Right renal pelvis (tissue), 4 donors: ENCODE results near the gene CLRN2. TPM values are rescaled to one million over a fixed set of nuclear protein-coding genes. Genes with fewer than 3 reads are reported as not detected.
A peak's percentile ranks its signal among the peaks of the same experiment; 100 is the strongest.

Source experiments
- DNase-seq, 4 donors: peaks; one replicate each; pipeline ENCODE4 v3.0.0-alpha.2; 2013; ENCODE audit warnings: low read depth in 4 of 4, low spot score in 3 of 4, missing footprints in 1 of 4
- polyA plus RNA-seq, 4 donors: library from polyadenylated mRNA; unstranded; fragments of 120-200 nt; gene quantifications; one replicate each; pipeline ENCODE4 v1.2.1, GENCODE V29; 2013; ENCODE audit not compliant: insufficient read length in 4 of 4

CLRN2 gene, protein sequence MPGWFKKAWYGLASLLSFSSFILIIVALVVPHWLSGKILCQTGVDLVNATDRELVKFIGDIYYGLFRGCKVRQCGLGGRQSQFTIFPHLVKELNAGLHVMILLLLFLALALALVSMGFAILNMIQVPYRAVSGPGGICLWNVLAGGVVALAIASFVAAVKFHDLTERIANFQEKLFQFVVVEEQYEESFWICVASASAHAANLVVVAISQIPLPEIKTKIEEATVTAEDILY
- not detected for polyA plus RNA-seq

DNA sequence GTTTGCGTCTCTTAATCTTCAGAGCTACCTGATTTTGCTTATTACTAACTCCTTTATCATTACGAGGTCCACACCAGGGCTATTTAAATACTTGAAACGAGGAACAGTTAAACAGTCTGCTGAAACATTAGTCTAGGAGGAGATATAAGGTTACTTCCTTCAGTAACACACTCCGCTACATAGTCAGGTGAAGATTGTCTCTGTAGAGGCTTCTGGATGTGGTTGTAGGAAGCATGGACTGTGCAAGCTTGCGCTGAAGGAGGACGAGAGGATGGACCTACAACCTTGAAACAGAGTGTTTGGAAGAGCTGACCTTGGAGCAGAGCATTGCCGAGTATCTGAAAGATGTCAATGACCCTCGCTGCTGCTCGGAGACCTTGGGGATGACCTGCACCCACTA lies at the start of gene CLRN2:
Gene CLRN2 (plus strand): TSS at position 301 of the 400 bp plus-strand sequence. CDS start 102 bp downstream, outside the sequence.
- no peak for DNase-seq

DNA sequence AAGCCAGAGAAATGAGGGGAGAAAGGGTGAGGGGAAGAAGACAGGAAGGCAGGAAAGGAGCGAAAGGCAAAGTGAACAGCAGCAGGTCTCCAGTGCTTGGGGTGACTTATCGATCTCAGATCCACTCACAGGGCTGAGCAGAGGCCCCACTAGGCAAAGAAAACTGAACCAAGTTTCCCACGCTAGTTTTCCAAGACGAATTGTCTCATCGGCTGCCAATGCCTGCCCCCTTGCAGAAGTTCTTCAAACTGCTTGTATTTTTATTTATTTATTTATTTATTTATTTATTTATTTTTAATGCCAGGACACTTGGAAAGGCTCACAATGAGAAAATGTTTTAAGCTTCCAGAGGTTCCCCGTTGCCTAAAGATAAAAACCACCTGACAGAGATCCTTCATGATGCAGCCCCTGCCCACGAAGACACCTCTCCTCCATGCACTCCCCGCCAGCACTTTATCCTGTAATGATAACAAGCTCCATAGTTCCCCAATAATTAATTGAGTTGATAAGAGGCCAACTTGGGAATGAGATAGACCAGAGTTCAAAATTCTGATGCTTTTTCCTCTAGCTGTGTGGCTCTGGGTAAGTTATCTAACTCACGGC lies 46.2 kb upstream of the CLRN2 start:
- peak in 1 of 4 donors; percentile 44 for DNase-seq

DNA sequence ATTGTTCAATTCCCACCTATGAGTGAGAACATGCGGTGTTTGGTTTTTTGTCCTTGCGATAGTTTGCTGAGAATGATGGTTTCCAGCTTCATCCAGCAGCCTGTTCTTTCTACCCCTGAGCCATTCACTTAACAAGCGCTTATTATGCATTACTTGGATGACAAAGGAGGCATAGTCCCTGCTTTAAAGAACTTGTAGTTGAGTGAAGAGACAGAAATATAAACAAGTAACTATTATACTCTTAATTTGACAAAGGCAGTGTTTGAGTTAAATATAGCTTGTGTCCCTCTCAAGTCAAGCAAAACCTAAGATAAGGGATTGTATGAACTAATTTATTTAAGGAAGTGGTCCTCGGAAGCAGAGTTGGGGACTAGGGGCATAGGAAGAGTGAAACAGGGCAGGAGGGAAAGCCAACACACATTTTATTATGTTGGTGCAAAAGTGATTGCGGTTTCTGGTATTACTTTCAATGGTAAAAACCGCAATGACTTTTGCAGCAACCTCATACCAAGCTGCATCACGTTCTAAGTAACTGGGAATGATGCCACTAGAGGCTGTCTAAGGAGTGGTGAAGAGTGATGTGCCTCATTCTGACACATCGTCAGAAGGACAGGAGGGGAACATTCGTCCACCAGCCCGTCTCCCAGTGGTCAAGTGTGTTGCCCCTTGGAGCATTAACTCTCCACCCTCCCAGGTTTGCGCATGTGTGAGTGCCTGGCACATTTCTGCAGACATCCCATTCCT lies 44.9 kb upstream of the CLRN2 start:
- no peak for DNase-seq

DNA sequence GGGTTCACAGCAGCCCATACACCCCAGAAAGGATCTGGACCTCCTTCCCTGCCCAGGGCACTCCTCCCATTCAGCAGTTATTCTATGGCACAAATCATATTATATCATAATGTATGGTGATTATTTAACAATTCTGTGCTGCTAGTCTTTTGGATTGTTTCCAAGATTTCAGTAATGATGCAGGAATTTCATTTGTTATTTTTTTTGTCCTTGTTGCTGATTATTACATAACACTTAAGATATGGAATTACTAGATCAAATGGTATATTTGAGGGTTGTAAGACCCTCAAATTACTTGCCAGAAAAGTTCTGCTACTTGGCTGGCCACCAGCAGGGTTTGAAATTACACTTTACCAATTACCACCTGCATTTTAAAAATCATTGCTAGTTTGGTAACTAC lies 39.5 kb upstream of the CLRN2 start:
- no peak for DNase-seq

DNA sequence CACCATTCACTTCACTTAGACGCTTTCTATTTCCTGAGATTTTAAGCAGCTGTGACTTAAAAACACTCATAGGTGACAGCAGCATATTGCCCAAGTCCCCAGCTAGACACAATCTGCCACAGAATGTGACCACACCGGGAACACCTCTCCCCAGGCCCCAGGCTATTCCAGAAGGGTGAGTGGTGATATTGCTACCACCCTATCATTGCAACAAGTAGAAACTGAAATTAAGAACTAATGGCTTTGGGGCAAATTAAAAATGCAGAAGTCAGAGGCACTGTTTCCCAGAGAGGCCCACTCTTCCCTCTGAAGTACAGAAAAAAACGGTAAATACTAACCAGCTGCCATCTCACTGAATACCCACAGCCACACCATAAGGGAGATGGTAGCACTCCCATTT lies 38.1 kb upstream of the CLRN2 start:
- DNase-seq: no peak

DNA sequence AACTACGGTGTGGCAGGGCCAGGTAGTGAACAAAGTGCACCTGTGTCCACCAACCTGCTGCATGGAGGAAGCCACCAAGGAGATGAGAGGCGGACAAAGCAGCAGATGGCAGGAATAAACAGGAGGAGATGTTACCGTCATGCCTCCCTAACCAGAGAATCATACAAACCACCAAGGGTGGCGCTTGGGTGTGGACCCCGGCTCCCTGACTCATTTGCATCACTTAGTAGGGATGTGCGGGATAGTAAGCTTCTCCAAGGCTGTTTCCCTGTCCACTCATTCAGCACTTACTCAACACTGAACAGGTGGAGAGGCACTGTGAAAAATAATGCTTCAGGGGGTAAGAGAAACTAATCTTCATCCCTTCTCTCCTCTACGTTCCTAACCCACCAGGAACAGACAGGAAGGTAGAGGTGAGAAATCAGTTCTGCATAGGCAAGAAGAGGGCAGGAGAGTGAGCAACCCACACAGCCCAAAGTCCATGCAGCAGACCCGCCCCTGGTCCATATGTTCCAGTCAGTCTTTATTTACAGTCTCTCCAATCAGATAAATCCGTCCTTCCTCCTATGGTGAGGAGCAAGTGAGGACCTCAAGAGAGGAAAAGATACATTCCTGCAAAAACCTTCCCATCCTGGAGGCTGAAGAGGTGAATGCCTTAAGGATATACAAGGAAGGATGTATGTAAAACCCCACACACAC lies 37.0 kb upstream of the CLRN2 start:
- DNase-seq: no peak

DNA sequence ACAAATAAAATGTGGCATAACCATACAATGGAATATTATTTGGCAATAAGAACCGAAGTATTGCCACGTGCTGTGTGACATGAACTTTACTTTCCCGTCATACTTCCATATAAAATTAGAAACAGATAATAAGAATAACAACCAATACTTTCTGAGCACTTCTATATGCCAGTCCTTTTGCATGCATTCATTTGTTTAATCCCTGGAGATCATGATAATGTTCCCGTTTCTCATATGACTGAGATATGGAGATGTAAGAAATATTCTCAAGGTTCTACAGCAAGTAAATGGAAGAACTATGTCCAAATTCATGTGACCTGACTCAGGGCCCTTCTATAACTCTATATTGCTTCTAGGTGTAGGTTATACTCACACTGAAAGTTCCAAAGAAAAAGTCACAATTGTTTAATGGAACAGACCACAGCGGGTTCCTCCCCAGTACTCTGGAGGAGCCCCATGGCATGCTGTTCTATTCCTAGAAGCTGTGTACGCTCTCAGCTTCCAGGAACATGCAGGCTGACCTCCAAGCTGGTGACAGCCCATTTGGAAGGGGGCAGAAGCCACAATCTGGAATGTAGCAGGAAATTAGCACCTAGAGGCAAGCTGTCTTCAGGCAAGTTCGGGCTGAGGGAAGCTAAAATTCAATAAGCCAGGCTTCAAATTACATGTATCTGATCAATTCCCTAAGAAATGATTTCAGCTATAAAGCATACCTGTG lies 34.6 kb upstream of the CLRN2 start:
- no peak for DNase-seq

DNA sequence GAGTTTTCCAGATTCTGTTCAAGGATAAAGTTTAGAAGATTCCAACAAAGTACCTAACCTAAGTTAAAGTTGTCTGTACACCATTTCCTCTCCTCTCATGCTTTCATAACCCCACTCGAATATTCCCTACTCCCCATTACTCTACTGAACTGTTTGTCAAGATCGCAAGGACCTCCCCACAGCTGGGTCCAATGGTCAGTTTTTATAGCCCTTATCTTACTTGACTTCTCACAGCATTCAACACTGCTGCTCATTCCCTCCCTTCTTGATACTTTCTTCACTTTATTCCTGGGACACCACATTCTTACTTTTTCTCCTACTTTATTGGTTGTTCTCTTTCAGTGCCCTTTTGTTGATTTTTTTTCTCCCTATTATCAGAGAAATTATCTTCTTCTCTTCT lies 34.0 kb upstream of the CLRN2 start:
- DNase-seq: no peak

DNA sequence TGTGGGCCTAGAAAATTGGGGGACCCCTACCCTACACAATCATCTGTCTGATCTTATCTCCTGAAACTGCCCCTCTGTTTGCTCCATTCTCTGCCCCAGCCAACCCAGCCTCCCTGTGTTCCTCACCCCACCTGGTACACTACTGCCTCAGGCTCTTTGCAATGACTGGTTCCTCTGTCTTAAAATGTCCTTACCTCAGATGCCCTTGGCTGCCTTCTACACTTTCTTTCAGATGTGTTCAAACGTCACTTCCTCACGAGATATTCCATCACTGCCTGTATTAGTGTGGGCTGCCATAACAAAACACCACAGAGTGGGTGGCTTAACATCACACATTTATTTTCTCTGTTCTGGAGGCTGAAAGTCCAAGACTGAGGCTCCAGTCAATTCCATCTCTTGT lies 32.2 kb upstream of the CLRN2 start:
- DNase-seq: no peak

DNA sequence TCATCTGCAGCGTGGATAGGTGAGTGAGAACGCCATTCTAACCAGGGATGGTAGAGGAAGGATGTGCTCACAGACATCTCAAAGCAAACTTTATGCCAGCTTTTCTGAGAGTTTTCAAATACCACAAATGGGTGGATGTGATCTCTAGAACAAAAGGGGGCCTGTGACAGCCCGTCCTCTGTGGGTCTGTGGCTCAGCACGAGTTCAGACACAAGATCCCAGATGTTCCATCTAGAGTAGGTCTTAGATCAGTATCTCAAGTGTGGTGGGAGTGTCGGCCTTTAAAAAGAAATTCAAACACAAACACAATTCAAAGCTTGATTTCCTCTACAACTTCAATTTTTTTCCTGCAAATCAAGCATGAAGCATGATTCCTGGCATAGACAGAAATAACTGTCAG lies 25.8 kb upstream of the CLRN2 start:
- no peak for DNase-seq

DNA sequence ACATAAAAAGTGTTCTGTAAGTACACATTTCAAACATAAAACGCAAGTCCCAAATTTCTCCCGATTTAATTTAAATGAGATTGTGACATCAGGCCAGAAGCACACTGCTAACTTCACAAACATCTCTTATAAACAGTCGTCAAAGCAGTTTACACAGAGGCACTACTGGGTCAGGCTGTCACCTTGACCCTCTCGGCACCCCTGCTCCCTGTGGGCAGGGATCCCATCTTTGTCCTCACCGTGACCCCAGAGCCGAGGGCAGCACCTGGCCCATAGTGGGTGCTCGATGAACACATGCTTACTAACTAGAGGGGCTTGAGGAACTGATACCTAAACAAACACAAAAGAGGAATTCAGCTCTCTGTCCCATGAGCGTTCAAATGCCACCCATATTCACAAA lies 25.2 kb upstream of the CLRN2 start:
- DNase-seq: no peak

DNA sequence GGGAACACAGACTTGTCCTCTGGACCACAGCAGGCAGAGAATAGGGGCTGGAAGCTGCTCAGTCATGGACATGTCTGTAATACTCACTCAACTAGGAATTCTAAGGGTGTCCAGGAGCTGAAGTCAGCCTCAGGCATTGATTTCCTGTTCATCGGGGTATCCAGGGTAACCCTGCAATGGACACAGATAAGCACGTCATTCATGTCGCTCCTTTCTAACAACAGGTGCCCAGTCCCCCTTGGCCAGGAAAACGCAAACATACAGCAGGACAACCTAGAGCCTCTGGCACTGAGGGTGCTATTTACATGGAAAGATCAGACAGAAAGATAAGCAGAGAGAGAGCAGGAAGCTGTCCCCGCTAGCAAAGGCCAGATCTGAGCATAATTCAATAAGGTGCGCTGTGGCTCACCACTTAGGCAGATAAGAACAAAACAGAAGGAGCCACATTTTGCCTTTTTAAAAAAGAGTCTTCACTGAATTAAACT lies 24.3 kb upstream of the CLRN2 start:
- DNase-seq: no peak

DNA sequence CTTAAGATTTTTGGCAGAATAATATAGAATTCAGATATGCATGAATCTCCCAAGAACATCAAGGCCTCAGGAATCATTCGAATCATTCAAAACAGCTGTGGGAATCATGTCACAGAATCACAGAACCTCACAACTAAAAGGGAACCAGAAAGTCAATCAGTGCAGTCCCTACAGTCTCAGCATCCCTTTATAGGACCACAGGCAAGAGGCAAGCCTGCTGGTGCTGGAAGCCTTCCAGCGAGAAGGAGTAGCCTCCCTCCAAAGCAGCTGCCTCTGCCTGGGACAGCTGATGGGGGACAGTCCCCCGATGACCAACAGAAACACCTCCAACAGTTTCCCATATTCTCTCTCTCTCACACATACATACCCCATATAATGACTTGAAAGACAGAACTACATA lies 23.8 kb upstream of the CLRN2 start:
- DNase-seq: no peak

DNA sequence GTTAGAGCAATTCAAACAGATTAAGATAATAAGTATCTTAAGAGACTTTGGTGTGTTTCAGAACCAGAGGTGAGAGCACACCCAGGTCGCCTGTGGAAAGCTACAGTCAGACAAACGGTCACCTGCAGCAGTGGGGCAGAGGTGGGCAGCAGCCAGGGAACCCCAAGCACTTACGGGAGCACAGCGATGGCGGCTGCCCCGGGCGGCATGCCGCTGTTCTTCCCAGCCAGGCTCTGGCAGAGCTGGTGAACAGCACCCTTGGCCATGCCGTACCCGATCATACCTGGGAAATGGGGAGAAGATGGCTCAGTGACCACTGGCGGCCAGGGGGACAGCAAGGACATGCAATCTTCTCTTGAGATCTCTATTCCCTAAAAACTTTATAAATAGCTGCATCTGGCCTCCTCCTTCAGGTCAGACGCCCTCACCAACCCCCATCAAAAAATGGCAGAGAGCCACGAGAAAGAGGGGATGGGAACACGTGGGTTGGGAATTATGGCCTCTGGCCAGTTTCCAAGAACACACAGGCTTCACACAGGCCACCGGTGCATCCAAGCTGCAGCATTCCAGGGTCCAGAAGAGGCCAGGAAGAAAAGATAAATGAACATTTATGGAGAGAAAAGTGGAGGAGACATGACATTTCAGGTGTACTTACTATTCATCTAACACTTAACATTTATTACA lies 22.8 kb upstream of the CLRN2 start:
- no peak for DNase-seq

DNA sequence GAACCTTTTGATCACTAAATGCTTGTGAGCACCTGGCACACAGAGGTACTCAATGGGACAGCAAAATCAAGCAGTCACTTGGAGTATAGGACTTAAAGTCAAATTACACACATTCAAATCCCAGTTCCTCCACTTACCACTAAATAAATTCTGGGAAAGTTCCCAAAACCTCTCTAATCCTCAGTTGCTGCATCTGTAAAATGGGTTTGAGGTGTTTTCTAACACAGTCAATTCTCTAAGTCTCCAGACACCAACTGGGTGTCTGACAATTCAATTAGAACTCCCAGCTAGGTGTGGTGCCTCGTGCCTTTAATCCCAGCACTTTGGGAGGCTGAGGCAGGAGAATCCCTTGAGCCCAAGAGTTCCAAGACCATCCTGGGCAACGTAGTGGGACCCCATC lies 22.1 kb upstream of the CLRN2 start:
- no peak for DNase-seq

DNA sequence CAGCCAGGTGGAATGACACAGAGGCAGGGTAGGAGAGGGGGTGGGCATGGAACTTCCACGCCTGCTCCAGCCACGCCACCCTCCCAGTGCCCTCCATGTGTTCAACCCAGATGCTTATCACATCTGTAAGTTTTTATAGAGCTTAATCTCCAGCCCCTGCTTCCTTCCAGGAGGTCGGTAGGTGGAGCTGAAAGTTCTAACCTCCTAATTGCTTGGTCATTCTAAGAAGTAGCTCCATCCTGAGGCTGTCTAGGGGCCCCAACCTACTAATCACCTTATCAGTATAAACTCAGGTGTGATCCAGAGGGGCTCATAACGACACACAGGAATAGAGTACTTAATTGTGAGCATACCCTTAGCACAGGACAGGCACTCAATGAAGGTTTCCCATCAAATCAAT lies 21.3 kb upstream of the CLRN2 start:
- no peak for DNase-seq

DNA sequence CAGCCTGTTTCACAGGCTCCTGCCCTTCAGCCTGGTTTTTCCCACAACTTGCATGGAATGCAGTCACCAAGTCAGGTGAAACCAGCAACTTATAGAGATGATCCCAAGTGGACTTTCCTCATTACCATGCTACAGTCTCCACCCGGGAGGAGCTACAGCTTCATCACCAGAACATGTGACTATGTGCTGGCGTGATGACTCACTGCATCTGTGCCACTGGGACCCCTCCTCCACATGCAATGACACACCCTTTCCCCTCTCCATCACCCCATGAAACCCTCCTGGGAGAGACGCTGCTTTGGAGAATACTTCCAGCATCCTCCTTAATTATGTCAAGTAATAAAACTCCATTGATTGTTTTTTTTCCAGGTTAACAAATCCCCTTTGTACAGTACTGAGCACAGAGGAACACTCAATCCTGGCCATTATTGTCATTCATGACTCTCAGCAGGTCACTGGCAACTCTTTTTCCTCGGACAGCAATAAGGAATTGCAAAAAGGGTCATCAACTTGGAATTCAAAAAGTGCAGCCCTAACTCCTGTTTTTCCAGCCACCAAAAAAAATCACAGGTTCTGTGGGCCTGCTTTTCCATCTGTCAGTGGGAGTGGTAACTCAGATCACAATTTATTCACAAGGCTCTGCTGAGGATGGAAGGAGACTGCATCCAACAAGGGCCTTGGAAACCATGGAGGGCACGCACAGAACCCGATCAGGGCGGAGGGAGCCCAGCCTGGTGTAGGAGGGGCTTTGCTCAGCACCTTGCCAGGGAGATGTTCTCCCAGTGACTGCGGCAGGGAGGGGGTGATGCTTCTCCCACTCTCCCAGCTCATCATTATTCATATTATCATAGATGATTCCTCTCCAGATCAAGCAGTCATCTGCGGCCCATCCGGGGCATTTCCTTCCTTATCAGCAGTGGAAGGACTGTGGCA lies 20.4 kb upstream of the CLRN2 start:
- no peak for DNase-seq

DNA sequence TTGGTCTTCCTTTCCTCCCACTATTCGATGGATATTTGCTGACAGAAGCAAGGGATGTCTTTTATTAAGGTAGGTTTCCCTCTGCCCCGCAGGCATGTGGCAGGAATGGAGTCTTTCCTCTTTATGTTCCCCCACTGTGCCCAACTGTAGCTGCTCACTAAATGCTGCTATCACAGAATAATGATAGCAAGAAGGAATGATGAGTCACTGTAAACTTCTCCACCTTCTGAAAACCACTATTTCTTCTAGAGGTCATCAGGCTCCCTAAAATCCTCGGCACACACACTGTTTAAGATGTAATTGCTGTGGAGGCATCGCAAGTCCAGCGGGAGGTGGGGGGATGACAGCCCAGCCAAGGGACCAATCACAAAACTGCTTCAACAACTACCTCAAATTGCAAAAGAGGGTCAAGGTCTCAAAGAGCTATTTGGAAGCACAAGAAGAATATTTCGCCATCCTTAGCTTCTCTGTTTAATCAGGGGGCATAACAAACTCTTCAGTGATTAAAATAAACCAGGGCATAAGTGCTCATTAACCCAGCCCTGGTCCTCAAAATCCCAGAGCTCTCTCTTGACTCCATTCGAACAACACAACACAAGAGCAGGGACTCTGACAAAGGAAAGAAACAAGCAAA lies 17.0 kb upstream of the CLRN2 start:
- no peak for DNase-seq
